ENCODE data around the gene AP1S1.

The AP1S1 gene

GRCh38 chr7:101159696-101160674, 5.7 kb downstream of the AP1S1 start:
- no peak for DNase-seq

GRCh38 chr7:101160910-101161309, 6.6 kb downstream of the AP1S1 start:
- no peak for DNase-seq

- no peak for DNase-seq
Observed at GRCh38 chr7:101161692-101162471, 7.6 kb downstream of the AP1S1 start.

GRCh38 chr7:101162551-101163278, 8.4 kb downstream of the AP1S1 start:
- DNase-seq: no peak

GRCh38 chr7:101163279-101164070, 9.2 kb downstream of the AP1S1 start:
- DNase-seq: peak; percentile 53 to 57

GRCh38 chr7:101164071-101164840, 10.0 kb downstream of the AP1S1 start:
- no peak for DNase-seq

- peak; percentile 87 to 90 for DNase-seq
Observed at GRCh38 chr7:101165075-101165957, 11.0 kb downstream of the AP1S1 start, which contains the start of gene VGF. TSS of gene VGF (minus strand) at chr7:101165569. CDS start at chr7:101164843, 726 bp downstream.

- DNase-seq: no peak
Observed at GRCh38 chr7:101165958-101166647, 11.8 kb downstream of the AP1S1 start.

GRCh38 chr7:101166648-101166908, 12.3 kb downstream of the AP1S1 start:
- DNase-seq: no peak

GRCh38 chr7:101166909-101167644, 12.8 kb downstream of the AP1S1 start:
- DNase-seq: no peak

GRCh38 chr7:101167645-101168411, 13.6 kb downstream of the AP1S1 start:
- no peak for DNase-seq

- peak in 1 of 2 donors; percentile 37 for DNase-seq
Observed at GRCh38 chr7:101168412-101169049, 14.3 kb downstream of the AP1S1 start.

GRCh38 chr7:101169110-101169837, 15.0 kb downstream of the AP1S1 start:
- DNase-seq: no peak

GRCh38 chr7:101169838-101170551, 15.7 kb downstream of the AP1S1 start:
- peak; percentile 77 to 86 for DNase-seq

GRCh38 chr7:101170617-101171441, 16.6 kb downstream of the AP1S1 start:
- DNase-seq: no peak

Data from activated CD4-positive, alpha-beta T cell treated with anti-CD3 and anti-CD28 coated beads for 4 hours (primary cell).